Activated T-helper 17 cell treated with anti-CD3 and anti-CD28 coated beads, Interleukin-2, amount 50 U/mL, for 72 hours (primary cell): ENCODE data around the gene GLIS2. TPM values are rescaled to one million over a fixed set of nuclear protein-coding genes. Genes with fewer than 3 reads are reported as not detected.

ENCODE experiments used
- ATAC-seq: fragments of 150-1000 bp; cut with Tn5 transposase; replicated peaks from 2 replicates; pipeline ENCODE4 v1.10.0; 2021; ENCODE audit warnings: mild to moderate bottlenecking, moderate library complexity
- H3K27ac Mint-ChIP-seq: one replicate; pipeline ENCODE4 v1.8.0; 2022; ENCODE audit warnings: mixed read lengths
- H3K27me3 Mint-ChIP-seq: one replicate; pipeline ENCODE4 v1.8.0; 2022; ENCODE audit warnings: mixed read lengths
- H3K36me3 Mint-ChIP-seq: one replicate; pipeline ENCODE4 v1.8.0; 2022; ENCODE audit warnings: low read depth, mild to moderate bottlenecking, mixed read lengths
- H3K4me1 Mint-ChIP-seq: one replicate; pipeline ENCODE4 v1.8.0; 2022; ENCODE audit warnings: mixed read lengths
- H3K4me3 Mint-ChIP-seq: one replicate; pipeline ENCODE4 v1.8.0; 2022; ENCODE audit warnings: mild to moderate bottlenecking, mixed read lengths
- H3K9me3 Mint-ChIP-seq: one replicate; pipeline ENCODE4 v1.8.0; 2022; ENCODE audit warnings: mixed read lengths
- total RNA-seq, 2 donors: library from RNA; stranded (reverse); gene quantifications; one replicate each; pipeline ENCODE4 v1.2.3, GENCODE V29; 2022

The GLIS2 gene
- total RNA-seq, 2 donors from 2014 or later = 0.37 to 1.6 TPM

- no peaks in the 10 kb centered on the region for H3K9me3 Mint-ChIP-seq
- no peak overlapping the region for H3K27ac Mint-ChIP-seq
- no peak for ATAC-seq
- H3K4me3 Mint-ChIP-seq = no peak overlapping the region
- H3K36me3 Mint-ChIP-seq = no peaks in the 10 kb centered on the region
- no peaks in the 10 kb centered on the region for H3K27me3 Mint-ChIP-seq
- H3K4me1 Mint-ChIP-seq = no peaks in the 10 kb centered on the region
Observed at GRCh38 chr16:4321286-4322120, 5.6 kb downstream of the GLIS2 start.

DNA sequence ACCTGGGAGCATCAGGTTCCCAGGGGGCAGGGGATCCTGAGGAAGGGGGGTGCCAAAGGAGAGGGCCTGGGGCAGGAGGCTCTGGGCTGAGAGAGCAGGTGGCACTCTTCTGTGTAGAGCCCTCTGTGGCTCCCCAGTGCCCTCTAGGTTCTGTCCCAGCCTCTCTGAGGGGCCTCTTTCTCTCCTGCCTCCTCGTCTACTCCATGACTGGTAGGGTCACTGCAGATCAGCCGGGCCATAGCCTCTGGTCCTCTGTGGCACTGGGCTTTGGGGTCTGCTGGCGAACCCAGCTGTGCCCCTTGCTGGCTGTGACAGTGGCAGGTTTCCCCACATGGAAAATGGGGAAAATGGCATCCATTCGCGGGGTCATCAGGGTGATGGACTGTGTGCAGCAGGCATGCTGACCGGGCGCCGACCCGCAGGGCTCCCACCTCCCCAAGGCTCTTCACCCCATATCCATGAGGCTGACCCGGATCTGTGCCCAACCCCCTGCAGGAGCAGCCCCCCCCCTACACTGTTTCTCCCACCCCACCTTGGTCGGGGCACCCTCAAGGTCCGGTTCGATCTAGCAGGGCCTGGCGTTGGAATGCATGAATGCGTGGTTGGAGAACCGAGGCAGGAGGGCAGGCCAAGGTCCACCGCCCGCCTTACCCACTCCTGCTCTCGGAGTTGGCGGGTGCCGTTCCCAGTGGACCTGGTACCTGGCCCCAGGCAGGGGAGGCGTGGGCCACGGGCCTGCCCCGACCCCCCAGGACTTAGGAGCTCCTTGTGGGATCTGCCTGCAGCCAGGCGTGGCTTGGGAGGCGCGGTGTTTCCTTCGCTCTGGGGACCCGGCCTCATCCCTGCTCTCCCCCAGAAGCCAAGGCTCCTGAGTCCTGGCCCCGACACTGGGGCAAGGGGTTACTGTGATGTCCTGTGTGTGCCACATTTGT, 6.5 kb downstream of the GLIS2 start:
- Mint-ChIP-seq H3K27me3 (no peaks in the 10 kb centered on the region), H3K4me1 (no peaks in the 10 kb centered on the region), H3K36me3 (no peaks in the 10 kb centered on the region), H3K27ac (no peak overlapping the region), H3K4me3 (no peak overlapping the region), H3K9me3 (no peaks in the 10 kb centered on the region)
- no peak for ATAC-seq

GRCh38 chr16:4323071-4323844, 7.4 kb downstream of the GLIS2 start:
- Mint-ChIP-seq H3K36me3 (no peaks in the 10 kb centered on the region), H3K9me3 (no peaks in the 10 kb centered on the region), H3K27ac (no peak overlapping the region), H3K4me1 (no peaks in the 10 kb centered on the region), H3K27me3 (no peaks in the 10 kb centered on the region), H3K4me3 (no peak overlapping the region)
- no peak for ATAC-seq

- Mint-ChIP-seq H3K4me1 (no peaks in the 10 kb centered on the region), H3K36me3 (no peaks in the 10 kb centered on the region), H3K4me3 (no peak overlapping the region), H3K9me3 (no peaks in the 10 kb centered on the region), H3K27me3 (no peaks in the 10 kb centered on the region), H3K27ac (no peak overlapping the region)
- ATAC-seq = no peak
Observed at GRCh38 chr16:4323845-4324488, 8.1 kb downstream of the GLIS2 start.

- H3K27me3 Mint-ChIP-seq = no peaks in the 10 kb centered on the region
- H3K27ac Mint-ChIP-seq = no peak overlapping the region
- ATAC-seq = no peak
- no peaks in the 10 kb centered on the region for H3K9me3 Mint-ChIP-seq
- no peaks in the 10 kb centered on the region for H3K36me3 Mint-ChIP-seq
- no peak overlapping the region for H3K4me3 Mint-ChIP-seq
- H3K4me1 Mint-ChIP-seq = no peaks in the 10 kb centered on the region
Observed at GRCh38 chr16:4324492-4325252, 8.8 kb downstream of the GLIS2 start.

DNA sequence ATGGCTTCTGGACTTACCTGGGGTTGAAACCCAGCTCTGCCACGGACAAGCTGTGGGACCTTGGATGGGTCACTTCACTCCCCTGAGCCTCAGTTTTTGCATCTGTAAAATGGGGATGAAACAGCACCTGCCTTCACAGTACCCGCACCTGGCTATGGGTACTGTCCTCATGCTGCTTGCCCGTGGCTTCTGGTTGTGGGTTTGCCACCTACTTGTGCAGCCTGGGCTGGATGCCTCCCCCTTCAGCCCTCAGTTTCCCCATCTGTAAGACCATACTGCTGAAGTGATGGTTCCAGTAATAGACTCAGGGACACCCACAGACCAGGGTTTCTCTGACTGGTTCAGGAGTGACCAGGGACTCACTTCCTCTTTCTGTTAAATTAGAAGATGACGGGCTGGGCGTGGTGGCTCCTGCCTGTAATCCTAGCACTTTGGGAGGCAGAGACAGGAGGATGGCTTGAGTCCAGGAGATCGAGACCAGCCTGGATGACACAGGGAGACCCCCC, 9.4 kb downstream of the GLIS2 start:
- Mint-ChIP-seq H3K36me3 (no peaks in the 10 kb centered on the region), H3K4me1 (no peaks in the 10 kb centered on the region), H3K9me3 (no peaks in the 10 kb centered on the region), H3K27ac (no peak overlapping the region), H3K27me3 (no peaks in the 10 kb centered on the region), H3K4me3 (no peak overlapping the region)
- ATAC-seq = no peak

GRCh38 chr16:4327386-4328045, 11.6 kb downstream of the GLIS2 start:
- peak; percentile 17 for ATAC-seq
- Mint-ChIP-seq H3K27ac (no peak overlapping the region), H3K4me3 (peak overlapping the region; percentile 9), H3K27me3 (no peaks in the 10 kb centered on the region), H3K4me1 (no peaks in the 10 kb centered on the region), H3K9me3 (no peaks in the 10 kb centered on the region), H3K36me3 (no peaks in the 10 kb centered on the region)

- H3K36me3 Mint-ChIP-seq = no peaks in the 10 kb centered on the region
Observed at GRCh38 chr16:4328046-4328781, 12.3 kb downstream of the GLIS2 start.

DNA sequence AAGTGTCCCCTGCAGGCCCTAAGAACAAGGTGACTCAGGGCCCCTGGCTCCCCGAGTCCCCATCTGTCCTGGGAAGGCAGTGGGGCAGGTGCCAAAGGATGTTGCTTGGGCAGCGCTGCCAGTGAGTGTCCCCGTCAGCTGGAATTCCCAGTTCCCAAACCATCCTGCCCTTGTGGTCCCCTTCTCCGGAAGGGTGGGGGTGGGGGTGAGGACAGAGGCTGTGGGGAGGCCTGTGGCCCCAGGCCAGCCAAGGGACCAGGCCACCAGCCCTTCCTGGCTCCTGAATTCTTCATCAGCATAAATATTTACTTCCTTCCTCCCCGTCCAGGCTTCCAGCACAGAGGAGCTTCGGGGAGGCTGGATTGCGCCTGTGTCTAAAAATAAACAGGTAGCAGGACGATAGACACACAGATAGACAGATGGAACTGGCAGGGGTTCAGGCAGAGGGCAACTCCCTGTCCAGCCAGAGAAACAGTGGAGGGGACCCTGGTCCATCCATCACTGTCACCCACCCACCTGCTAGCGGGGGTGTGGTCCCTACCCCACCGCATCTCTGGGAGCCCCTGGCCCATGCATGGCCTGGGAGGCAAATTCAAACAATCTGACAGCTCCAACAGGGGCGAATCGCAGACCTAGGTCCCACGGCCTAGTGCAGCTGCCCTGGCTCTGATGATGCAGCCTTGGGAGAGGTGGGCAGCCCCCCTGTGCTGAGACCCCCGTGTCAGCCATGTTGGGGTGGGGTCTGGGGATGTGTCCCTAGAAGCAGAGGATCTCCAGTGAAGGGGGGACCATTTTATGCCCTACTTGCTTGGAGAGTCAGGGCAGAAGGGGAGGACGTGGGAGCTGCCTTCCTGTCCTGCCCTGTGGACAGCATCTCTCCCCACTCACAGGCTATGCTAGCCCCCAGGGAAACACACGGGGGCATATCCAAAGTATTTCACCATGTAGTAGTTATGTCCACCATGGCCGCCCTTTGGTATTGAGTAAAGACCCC, 13.2 kb downstream of the GLIS2 start:
- H3K9me3 Mint-ChIP-seq = no peaks in the 10 kb centered on the region

More at GRCh38 chr16:4328046-4328781, 12.3 kb downstream of the GLIS2 start:
- H3K27ac Mint-ChIP-seq = no peak overlapping the region
- no peaks in the 10 kb centered on the region for H3K4me1 Mint-ChIP-seq
- H3K9me3 Mint-ChIP-seq = no peaks in the 10 kb centered on the region
- peak overlapping the region; percentile 9 for H3K4me3 Mint-ChIP-seq
- no peaks in the 10 kb centered on the region for H3K27me3 Mint-ChIP-seq
- ATAC-seq = peak; percentile 59

GRCh38 chr16:4330277-4330874, 14.5 kb downstream of the GLIS2 start:
- no peak overlapping the region for H3K4me3 Mint-ChIP-seq
- no peak overlapping the region for H3K27ac Mint-ChIP-seq
- H3K4me1 Mint-ChIP-seq = no peaks in the 10 kb centered on the region
- no peaks in the 10 kb centered on the region for H3K9me3 Mint-ChIP-seq
- ATAC-seq = peak; percentile 89
- H3K27me3 Mint-ChIP-seq = no peaks in the 10 kb centered on the region
- no peaks in the 10 kb centered on the region for H3K36me3 Mint-ChIP-seq

More for the DNA sequence above, 13.2 kb downstream of the GLIS2 start:
- Mint-ChIP-seq H3K4me3 (no peak overlapping the region), H3K27me3 (no peaks in the 10 kb centered on the region), H3K27ac (no peak overlapping the region), H3K36me3 (no peaks in the 10 kb centered on the region), H3K4me1 (no peaks in the 10 kb centered on the region)
- no peak for ATAC-seq

DNA sequence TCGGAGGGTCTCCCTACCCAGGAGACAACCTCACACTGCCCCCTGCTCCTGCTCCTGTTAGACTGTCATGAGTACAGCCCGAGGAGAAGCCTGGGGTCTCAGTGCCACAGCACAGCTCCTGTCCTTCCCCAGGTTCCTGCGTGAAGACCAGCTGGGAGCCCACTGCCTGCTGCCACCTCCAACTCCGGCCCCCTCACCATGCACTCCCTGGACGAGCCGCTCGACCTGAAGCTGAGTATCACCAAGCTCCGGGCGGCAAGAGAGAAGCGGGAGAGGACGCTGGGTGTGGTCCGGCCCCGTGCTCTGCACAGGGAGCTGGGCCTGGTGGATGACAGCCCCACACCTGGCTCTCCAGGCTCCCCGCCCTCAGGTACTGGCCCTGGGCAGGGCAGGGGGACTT, 16.2 kb downstream of the GLIS2 start:
- Mint-ChIP-seq H3K4me3 (no peak overlapping the region), H3K27me3 (no peaks in the 10 kb centered on the region), H3K9me3 (no peaks in the 10 kb centered on the region), H3K36me3 (no peaks in the 10 kb centered on the region), H3K27ac (no peak overlapping the region), H3K4me1 (no peaks in the 10 kb centered on the region)
- no peak for ATAC-seq
